Epithelial cell of prostate (primary cell): ENCODE measurements around the gene HOXB9.

ENCODE experiments used
- DNase-seq: peaks from one replicate; pipeline ENCODE4 v3.0.0-alpha.2; 2011; ENCODE audit warnings: low read depth, low spot score
- H3K27ac ChIP-seq: fragments of 450-650 bp; 2 replicates; pipeline ENCODE4 v1.5.1; 2017; ENCODE audit warnings: mild to moderate bottlenecking

The HOXB9 gene

DNA sequence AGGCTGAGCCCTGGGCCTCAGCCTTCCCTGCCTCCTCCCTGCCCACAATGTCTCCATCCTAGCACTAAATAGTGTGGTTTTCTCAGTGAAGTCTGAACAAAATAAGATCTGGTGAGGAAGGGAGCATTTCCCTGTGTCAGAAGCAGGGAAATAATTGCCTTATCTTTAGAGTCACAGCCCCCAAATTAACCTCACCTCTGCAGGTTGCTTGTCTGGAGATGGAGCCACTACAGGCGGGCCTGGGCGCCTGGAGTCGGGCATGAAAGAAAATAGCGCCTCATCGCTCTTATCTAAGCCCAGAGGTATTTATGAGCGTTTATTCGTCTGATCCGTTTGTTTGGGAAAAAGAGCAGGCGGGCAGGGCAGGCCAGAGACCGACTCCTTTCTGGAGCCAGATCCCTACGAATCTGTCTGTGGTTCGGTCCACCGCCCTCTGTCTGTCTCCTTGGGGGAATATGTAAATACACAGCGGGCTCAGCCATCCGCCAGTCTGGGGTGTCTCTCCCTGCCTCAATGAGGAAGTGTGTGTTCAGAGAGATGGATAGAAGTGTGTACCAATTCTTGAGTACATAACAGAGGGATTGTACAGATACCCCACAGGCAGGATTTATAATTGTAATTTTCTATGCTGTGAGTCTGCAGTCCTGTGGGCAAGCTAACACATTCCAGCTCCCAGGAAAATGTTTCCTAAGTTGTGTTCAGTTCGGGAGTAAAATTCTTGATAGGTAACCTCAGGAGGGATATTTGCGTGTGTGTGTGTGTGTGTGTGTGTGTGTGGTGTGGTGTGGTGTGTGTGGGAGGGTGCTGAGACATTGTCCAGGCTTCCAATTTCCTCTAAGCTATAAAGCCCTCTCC, 25.7 kb downstream of the HOXB9 start:
- DNase-seq: no peak
- no peak overlapping the region for H3K27ac ChIP-seq

DNA sequence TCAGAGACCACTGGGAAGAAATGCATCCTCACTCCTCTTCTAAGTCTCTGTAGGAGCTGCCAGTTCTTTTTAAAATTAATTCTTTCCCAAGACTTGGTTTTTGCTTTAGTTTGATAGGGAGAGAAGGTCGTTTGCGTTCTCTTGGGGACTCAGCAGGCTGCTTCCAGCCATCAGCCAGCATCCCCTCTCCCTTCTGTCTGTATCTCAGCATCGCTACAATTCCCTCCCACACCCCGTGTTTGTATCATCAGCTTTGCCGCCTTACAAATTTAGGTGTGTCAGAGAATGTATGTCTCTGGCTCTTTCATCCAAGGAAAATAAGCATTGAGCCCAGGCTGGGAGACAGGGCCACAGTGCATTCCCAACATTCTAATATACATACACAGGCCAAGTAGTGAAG, 26.8 kb downstream of the HOXB9 start:
- DNase-seq: no peak
- no peak overlapping the region for H3K27ac ChIP-seq

DNA sequence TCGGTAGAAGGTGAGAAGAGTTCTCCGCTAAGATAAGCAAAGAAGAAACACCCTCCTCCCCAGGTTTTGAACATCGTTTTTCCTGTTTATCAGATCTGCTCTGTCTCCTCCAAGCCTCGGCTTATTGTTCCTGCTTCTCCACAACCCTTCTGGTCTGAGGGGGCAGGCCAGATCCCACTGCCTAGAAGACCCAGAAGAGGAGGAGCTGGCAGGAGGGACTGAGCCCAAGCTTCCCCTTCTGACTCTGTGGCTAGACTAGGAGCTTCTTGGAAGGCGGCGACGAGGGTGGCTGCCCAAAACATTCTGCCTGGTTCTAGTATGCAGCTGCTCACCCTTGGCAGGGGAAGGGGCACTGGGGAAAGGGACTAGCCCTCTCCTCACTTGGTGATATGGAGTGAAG, 27.4 kb downstream of the HOXB9 start:
- no peak overlapping the region for H3K27ac ChIP-seq
- DNase-seq: no peak

DNA sequence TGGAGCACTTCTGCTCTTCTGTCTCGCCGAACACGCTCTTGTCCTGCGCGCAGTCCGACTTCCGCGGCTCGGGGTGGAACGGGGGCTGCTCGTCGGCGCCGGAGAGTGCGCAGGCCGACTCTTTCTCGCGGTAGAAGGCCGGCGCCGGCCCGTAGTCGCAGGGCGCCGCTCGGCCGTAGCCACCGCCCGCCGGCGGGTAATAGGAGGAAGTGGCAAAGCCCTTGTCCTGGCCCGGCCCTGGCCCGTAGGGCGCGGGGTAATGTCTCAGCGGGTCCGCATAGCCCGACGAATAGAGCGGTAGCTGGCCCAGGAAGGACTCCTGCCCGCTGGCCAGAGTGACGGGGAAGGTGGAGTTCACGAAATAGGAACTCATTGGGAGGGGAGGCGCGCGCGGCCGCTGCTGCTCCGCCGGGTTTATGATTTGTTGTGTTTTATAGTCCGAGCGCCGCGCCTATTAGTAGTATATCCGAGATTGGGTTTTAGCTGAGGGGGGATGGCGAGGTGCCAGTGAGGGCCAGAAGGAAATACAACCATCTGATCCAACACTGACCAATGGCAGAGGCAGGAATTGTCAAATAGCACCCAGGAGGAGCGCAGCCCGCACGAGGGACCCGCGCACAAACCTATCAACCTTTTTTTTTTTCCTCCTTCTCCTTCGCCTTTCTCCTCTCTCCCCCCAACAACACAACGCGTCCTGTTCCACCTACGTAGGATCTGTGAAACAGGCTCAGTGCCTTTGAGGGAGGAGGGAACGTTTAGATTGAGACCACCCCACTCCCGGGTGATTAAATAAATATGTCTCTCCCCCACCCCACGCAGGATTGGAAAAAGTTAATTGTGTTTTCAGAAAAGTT, 28.2 kb downstream of the HOXB9 start:
- H3K27ac ChIP-seq: no peak overlapping the region
- DNase-seq: no peak

DNA sequence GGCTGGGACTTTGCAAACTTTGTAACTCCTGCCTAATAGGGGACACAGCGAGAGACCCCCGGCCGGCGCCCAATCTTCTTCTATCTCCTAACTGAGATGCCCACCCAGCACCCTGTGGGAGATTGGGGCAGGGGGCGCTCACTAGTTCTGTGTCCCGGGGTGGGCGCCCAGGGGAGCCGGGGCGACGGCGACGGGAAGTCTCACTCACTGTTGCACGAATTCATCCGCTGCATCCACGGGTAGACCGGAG, 28.7 kb downstream of the HOXB9 start:
- H3K27ac ChIP-seq: no peak overlapping the region
- DNase-seq: no peak

DNA sequence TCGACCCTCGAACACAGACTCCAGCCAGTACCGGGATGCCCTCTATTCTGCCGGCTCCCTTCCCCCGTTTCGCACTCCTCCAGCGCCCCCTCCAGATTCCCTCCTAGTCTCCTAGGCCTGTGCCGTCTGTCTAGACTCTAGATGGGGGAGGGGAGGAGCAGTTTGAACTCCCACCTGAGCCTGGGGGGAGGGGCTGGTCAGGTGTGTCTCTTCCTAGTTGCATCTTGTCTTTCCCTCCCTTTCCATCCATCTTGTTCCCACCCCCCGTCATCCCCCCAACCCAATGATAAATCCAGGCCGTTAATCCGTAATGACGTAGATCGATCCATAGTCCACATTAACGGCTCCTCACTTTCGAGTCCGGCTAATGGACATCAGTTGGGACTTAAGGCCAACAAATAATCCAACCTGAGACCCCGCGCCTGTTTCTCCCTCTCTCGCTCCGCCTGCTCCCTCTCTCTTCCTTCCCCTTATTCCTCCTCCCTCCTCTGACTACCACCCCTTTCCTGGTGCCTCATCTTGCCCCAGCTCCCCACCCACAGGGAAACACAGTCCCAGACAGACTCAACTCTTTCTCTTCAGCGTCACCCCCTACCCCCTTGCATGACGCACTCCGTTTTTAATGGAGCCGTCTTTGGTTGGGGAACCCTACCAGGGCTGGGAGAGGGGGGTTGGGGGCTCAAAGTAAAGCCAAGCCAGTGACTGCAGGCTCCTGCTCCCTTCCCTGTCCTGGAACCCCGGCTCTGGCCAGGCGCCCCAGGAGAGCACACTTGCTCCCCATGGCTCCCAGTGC, 29.2 kb downstream of the HOXB9 start:
- no peak overlapping the region for H3K27ac ChIP-seq

DNA sequence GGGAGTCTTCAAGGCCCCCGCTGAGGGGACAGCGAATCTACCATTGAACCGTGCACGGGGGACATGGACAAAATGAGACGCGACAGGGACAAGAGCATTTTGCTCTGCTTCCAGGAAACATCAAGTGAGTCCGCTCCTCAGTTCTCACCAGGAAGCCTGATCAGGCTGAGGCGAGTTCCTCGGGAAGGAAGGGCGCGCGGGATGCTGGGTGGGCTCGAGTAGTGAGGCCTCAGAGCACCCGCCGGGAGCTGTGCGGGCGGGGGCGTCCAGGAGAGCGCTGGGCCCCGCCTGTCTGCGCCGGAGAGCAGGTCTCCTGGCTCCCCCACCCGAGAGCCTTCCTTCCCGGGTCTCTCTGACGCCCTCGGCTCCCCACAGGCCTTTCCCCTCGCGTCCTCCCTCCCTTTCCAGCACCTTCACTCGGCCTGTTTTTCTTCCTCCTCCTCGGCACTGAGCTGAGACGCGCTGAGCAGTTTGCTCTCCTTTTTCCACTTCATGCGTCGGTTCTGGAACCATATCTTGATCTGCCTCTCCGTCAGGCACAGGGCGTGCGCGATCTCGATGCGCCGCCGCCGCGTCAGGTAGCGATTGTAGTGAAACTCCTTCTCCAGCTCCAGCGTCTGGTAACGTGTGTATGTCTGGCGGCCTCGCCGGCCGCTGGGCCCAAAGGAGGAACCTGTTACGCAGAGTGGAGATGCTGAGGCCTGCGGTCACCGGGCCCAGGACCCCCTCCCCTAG, 30.0 kb downstream of the HOXB9 start:
- no peak for DNase-seq
- H3K27ac ChIP-seq: no peak overlapping the region

More for the DNA sequence above, 29.2 kb downstream of the HOXB9 start:
- DNase-seq: no peak

DNA sequence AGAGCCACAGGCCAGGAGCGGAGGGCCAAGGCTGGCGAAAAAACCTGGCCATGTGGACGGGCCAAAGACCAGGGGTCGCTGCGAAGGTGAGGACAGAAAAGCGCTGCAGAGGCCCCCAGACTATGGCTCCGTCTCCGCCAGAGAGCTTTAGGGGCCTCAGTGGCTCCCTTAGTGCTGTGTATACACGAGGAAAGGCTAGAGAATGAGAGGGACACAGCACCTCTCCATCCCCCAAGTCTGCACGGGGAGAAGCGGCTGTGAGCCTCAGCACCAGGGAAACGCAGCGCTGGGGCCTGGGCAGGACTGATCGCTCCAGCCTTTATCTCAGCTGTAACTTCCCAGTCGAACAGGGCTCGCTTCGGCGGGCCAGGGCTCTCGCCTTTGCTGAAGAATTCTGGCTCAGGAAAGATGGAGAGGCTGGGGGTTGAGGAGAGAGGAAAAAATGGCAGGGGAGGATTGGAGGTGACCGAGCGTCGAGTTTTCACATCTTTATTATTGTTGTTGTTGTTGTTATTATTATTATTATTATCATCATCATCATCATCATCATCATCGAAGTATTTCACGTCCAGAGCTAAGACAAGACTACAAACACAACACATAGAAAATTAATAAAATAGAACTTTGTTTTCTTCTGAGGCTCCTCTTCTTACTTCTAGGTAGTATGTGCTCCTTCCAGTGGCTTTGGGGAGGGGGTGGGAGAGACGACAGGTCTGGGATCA, 30.7 kb downstream of the HOXB9 start:
- DNase-seq: no peak
- no peak overlapping the region for H3K27ac ChIP-seq

DNA sequence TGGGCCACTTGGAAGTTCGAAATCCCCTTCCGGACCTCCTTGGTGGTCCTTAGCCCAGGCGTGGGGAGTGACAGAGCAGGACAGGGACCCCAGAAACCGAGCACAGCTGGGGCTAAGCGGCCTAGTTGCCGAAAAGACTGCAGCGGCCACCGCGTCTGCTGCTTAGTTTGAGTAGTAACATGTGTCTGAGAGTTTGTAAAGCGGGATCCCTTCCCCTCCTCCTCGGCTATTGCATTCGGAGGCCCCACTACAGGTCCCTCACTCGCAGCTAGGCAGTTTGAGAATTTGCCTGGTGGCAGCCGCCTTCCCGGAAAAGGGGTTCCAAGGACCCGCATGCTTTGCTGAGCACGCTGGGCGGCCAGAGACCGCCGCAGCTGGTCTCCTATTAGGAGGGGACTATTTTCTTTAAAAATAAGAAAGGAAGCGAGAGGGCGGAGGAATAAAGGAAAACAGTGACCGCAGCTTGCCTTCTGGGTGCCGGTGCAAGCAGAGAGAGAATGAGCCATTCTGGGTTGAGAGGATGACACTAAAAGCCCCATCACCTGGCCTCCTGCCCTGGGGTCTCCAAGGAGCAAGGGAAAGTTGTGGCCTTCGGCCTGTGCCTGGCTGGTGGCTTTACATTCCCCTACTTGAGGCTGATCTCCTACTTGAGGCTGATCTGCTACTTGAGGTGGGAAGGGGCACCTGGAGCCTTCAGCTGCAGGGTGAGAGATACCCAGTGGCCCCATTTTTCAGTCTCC, 31.4 kb downstream of the HOXB9 start:
- DNase-seq: no peak
- no peak overlapping the region for H3K27ac ChIP-seq

DNA sequence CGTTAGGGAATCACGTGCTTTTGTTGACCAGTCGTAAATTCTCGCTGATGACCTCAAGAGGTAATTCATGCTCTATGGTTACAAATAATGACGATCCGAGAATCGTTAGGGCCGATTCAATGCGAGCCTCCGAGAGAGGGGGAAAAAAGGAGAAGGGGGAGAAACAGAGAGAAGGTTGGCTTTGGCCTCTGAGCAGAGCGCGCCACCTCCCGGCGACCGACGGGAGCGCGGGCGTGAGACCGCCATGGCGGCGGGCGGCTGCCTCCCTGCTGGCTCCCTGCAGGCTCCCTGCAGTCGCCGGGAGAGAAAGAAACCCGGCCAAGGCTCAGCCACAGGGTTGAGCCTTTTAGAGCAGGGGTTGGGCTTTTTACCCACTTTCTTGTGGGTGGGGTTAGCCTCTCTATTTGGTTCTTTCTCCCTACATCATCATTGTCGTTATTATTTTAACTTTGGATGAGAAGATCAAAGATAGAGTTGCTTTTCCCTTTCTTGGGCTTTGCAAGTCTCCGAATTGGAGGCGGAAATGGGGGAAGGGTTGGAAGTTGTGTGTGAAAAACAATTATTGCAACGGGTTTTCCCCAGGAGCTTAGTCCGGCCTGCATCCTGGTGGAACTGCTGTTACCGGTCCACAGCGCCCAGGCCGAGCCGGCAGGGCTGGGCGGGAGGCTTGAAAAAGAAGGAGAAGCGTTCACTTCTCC, 32.2 kb downstream of the HOXB9 start:
- no peak overlapping the region for H3K27ac ChIP-seq
- no peak for DNase-seq

DNA sequence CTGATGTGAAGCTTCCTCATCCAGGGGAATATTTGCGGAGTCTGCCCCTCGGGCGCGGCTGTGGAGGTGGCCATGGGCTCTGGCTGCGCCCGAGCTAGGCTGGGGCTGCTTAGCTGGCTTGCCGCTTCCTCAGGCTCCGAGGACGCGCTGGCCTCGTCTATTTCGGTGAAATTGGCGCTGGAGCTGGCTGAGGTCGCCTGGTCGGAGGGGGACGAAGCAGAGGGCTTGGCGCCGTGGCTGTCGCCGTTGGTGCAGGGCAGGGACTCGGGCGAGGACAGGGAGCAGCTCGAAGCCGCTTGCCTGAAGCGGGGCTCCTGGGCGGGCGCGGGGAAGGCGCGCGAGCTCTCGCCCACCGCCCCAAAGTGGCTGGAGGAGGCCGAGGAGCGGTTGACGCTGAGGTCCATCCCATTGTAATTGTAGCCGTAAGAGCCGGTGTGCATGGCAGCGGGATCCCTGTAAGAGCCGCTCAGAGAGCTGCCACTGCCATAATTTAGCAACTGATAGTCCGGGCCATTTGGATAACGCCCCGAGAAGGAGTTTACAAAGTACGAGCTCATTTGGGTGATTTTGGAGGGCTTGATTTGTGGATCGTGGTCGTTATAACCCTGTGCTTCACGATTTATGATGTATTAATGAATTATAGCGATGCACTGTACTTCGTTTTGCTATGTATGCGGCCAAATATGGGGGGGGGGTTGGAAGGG, 32.9 kb downstream of the HOXB9 start, which contains the start of gene HOXB5:
Gene HOXB5, minus strand, starts transcription at position 654 of the 704 bp plus-strand sequence. Its CDS starts 97 bp downstream, at position 557.
- no peak for DNase-seq
- H3K27ac ChIP-seq: no peak within 1 kb of the TSS

DNA sequence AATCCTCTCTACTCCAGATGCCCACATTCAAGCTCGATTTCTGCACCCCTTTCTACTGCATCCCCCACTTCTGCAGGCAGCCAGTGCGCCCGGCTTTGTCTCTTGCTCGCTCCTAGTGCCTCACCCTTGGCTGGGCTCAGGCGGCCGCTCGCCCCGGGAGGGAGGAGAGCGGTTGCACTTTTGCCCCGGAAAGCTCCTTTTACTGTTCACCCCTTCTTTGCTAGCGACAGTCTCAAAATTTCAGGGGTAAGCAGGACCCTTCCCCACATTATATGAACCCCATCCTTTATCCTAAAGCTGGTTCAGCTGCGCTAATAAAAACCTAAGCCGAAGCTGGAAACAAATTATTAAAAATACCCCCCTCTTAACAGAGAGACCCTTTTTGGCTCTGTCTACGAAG, 33.6 kb downstream of the HOXB9 start:
- H3K27ac ChIP-seq: no peak overlapping the region
- DNase-seq: no peak

DNA sequence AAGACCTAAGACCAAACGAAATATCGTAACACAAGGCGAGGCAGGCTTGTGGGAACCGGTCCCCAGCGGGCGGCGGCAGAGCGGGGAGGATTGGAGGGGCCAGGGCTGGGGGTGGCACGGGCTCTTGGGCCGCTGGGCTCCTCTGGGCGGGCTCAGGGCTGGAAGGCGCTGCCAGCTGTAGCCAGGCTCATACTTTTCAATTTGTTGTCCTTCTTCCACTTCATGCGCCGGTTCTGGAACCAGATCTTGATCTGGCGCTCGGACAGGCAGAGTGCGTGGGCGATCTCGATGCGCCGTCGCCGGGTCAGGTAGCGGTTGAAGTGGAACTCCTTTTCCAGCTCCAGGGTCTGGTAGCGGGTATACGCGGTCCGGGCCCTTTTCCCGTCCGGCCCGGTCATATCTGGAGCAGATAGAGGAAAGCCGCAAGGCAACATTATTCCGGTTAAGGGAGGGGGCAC, 34.1 kb downstream of the HOXB9 start:
- no peak overlapping the region for H3K27ac ChIP-seq
- no peak for DNase-seq

DNA sequence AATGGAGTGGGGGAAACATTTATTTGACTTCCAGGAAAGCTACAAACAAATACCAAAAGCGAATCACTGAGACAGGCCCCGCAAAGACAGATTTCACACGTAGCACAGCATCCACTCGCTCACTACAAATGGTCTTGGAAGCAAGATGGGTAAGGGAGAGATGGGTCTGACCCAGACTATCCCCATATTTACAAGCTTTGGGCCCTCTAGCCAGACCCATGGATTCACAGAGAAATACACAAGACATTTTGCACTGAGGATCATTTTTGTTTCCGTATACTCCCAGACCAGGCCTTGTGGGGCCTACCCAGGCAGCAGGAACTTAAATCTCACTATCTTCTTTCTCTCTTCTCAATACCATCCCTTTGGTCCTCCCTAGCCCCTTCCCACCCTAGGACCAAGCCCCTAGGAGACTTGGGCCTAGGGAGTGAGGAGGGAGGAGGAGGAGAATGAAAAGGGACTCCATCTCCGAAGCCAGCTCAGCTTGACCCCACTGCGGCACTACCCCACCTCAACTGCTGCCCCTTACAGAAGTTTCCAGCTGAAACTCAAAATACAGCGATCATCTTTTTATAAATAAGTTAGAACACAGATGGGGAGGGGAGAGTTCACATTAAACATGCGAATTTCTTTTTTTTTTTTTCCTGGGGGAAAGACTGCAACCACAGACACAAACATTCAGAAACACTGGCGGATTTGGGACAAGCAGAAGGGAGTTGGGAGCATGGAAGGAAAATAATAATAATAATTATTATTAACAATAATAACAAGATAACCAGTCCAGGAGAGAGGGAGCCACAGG, 34.7 kb downstream of the HOXB9 start:
- H3K27ac ChIP-seq: no peak overlapping the region
- DNase-seq: no peak

DNA sequence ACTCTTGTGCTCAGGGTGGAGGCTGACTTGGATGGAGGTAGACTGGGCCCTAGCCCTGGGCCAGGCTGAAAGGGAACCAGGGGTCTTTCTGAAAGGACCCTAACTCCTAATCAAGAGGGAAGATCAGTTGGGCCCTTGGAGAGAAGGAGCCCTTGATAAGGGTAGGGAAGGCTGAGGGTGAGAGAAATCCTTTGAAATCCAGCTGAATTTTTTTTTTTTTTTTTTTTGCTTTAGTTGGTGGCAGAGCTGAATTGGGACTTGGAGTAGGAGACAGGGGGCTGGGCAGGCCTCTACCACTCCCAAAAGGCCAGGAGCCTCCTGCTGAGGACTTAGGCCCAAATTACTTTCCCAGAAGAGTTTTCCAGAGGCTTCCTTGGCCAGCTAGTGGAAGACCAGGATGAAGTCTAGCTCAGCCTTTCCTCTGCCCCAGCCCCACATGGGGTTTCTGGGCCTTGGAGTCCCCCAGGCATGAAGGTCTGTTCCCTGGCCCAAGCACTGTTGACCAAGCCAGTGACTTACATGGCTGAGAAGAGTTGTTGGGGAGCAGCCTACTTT, 35.5 kb downstream of the HOXB9 start:
- H3K27ac ChIP-seq: no peak overlapping the region

DNA sequence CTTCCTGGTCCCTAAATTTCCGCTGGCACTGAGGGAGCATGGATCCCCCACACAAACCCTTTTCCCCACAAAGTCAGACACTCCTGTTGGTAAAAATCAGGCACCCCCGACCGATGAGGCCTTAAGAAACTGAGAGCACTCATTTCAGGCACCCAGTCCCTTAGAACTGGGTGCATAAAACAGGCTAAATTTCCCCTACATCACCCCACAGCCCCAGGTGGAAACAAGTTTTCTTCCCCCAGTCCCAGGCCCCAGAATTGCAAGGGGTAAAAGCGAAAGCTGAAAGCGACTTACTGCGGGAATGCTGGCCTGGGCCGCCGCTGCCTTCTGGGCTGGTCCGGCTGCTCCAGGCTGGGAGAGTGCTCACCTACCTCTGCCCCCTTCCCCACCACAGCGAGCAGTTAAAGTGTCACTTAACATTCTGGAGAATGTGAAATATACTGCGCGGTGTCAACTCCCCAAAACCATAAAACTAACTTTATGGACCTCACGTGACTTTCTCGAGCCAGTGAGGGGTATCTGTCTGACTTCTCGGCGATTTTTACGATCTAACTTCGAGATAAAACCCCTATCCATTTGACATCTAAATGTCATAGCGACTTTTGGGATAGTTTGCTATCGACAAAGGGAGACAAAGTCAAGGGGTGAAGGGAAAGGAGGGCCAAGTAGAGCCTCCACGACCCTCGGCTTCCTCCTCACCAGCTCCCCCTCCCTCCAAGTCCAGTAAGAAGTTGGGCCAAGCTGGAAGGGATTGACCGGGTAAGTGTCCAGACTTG, 36.1 kb downstream of the HOXB9 start, which contains the start of gene HOXB3:
Gene HOXB3, minus strand, starts transcription at position 411 of the 776 bp plus-strand sequence. CDS start 37,767 bp downstream, outside the sequence.
- DNase-seq: no peak
- H3K27ac ChIP-seq: no peak within 1 kb of the TSS

More for the DNA sequence above, 35.5 kb downstream of the HOXB9 start:
- DNase-seq: no peak
